HG03442 (cell line): Measurements from ENCODE around the gene WNT2B.

Source experiments
- ATAC-seq: cut with Tn5 transposase; IDR thresholded peaks from one replicate; pipeline ENCODE4 v1.9.1; 2021; ENCODE audit warnings: mild to moderate bottlenecking, moderate library complexity; ENCODE audit not compliant: unreplicated experiment

The WNT2B gene

GRCh38 chr1:112524986-112525385 lies 16.2 kb downstream of the WNT2B start:
- ATAC-seq = no peak

GRCh38 chr1:112527266-112528010 lies 18.7 kb downstream of the WNT2B start:
- ATAC-seq = no peak

- no peak for ATAC-seq
Measured at GRCh38 chr1:112528076-112528475, 19.3 kb downstream of the WNT2B start.

GRCh38 chr1:112529301-112529700 lies 20.5 kb downstream of the WNT2B start:
- ATAC-seq = no peak

GRCh38 chr1:112530832-112531231 lies 22.1 kb downstream of the WNT2B start:
- no peak for ATAC-seq

- ATAC-seq = no peak
Measured at GRCh38 chr1:112532064-112532463, 23.3 kb downstream of the WNT2B start.

GRCh38 chr1:112533029-112533428 lies 24.3 kb downstream of the WNT2B start:
- no peak for ATAC-seq

- no peak for ATAC-seq
Measured at GRCh38 chr1:112536561-112536960, 27.8 kb downstream of the WNT2B start.

GRCh38 chr1:112537456-112537855 lies 28.7 kb downstream of the WNT2B start:
- no peak for ATAC-seq

- no peak for ATAC-seq
Measured at GRCh38 chr1:112538883-112539282, 30.1 kb downstream of the WNT2B start.

- ATAC-seq = no peak
Measured at GRCh38 chr1:112540226-112540794, 31.5 kb downstream of the WNT2B start.

GRCh38 chr1:112541299-112541698 lies 32.5 kb downstream of the WNT2B start:
- no peak for ATAC-seq

- no peak for ATAC-seq
Measured at GRCh38 chr1:112542206-112542973, 33.6 kb downstream of the WNT2B start.

GRCh38 chr1:112544011-112544688 lies 35.4 kb downstream of the WNT2B start:
- ATAC-seq = no peak

GRCh38 chr1:112544751-112545150 lies 36.0 kb downstream of the WNT2B start:
- no peak for ATAC-seq

GRCh38 chr1:112546076-112546475 lies 37.3 kb downstream of the WNT2B start:
- no peak for ATAC-seq

- ATAC-seq = no peak
Measured at GRCh38 chr1:112548547-112548946, 39.8 kb downstream of the WNT2B start.

- ATAC-seq = no peak
Measured at GRCh38 chr1:112549590-112549989, 40.8 kb downstream of the WNT2B start.

- ATAC-seq = no peak
Measured at GRCh38 chr1:112554411-112554810, 45.6 kb downstream of the WNT2B start.

- ATAC-seq = no peak
Measured at GRCh38 chr1:112557385-112557784, 48.6 kb downstream of the WNT2B start.

- ATAC-seq = no peak
Measured at GRCh38 chr1:112558634-112559033, 49.9 kb downstream of the WNT2B start.
